Mucosa of descending colon (tissue), 3 donors: ENCODE results near the gene ACKR4. TPM values are rescaled to one million over a fixed set of nuclear protein-coding genes. Genes with fewer than 3 reads are reported as not detected.

Experiments
- ATAC-seq: fragments of 200-7000 bp; cut with Tn5 transposase; one replicate; pipeline ENCODE4 v1.9.1; 2020; ENCODE audit warnings: mild to moderate bottlenecking, moderate library complexity
- DNase-seq, 3 donors: peaks; one replicate each; pipeline ENCODE4 v3.0.0-alpha.2; 2020
- H3K36me3 ChIP-seq: fragments of 200-600 bp; one replicate; pipeline ENCODE4 v1.8.0; 2021; ENCODE audit warnings: low read depth, mild to moderate bottlenecking
- H3K4me1 ChIP-seq: fragments of 200-600 bp; one replicate; pipeline ENCODE4 v1.8.0; 2021; ENCODE audit warnings: low read depth, mild to moderate bottlenecking
- H3K4me3 ChIP-seq: fragments of 200-600 bp; one replicate; pipeline ENCODE4 v1.8.0; 2021; ENCODE audit warnings: mild to moderate bottlenecking
- H3K9me3 ChIP-seq: fragments of 200-600 bp; one replicate; pipeline ENCODE4 v1.8.0; 2021; ENCODE audit warnings: mild to moderate bottlenecking
- intact Hi-C, 2 donors: fragments of 100-400 bp; cut with DNase I in 1 of 2; cut with micrococcal nuclease in 1 of 2; formaldehyde crosslinking; loops; one replicate each; pipeline versions ENCODE4 v1.11.0 to v1.11.1; 2022; cut with DNase I, micrococcal nuclease
- total RNA-seq, 3 donors: library from RNA; stranded (reverse); fragmentation: NEBNext Ultra II Directional in 2 of 3; extraction: Animal tissue kit (Norgen Biotek cat#: 25700) in 2 of 3; gene quantifications; one replicate each; pipeline versions ENCODE4 v1.2.1 to v1.2.4, GENCODE V29; 2021 to 2023
- TF ChIP-seq, protein P1 (sequence below): fragments of 200-600 bp; IDR thresholded peaks from one replicate; pipeline ENCODE4 v1.8.0; 2022; ENCODE audit warnings: antibody characterized with exemption, mild to moderate bottlenecking
- donor health status: DM: no; HTN: no; CAD: no; lungs with moderate emphysema.
- donor health status: DM: no; HTN: no; CAD: no.
- donor health status: DM: no; HTN: yes; CAD: no.

The ACKR4 gene
- total RNA-seq, 3 donors from 2014 or later, result 0.90 to 3.3 (median 2.2) TPM

DNA sequence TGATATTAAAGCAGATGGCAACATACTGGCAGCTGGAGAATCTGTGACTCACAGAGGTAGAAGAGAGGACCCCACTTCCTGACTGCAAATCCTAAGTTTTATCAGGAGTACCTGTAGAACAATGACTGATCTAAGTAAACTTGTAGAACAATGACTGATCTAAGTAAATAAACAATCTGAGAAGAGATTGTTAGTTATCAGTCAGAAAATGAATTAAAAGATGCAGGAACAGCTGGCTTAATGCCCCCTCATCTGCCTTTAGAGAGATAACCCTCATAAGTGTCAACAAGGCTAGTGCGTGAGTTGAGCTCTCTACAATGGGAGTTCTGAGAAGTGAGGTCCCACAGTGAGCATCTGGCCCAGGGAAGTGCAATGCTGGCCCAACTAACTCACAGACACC is 48.0 kb downstream of the ACKR4 start:
- Histone ChIP-seq H3K36me3 (no peaks in the 10 kb centered on the region), H3K9me3 (no peaks in the 10 kb centered on the region), H3K4me3 (no peak overlapping the region), H3K4me1 (no peaks in the 10 kb centered on the region)
- intact Hi-C loops, result no loop called here
- ATAC-seq, result no peak
- DNase-seq, result no peak
- TF ChIP-seq, protein P1, sequence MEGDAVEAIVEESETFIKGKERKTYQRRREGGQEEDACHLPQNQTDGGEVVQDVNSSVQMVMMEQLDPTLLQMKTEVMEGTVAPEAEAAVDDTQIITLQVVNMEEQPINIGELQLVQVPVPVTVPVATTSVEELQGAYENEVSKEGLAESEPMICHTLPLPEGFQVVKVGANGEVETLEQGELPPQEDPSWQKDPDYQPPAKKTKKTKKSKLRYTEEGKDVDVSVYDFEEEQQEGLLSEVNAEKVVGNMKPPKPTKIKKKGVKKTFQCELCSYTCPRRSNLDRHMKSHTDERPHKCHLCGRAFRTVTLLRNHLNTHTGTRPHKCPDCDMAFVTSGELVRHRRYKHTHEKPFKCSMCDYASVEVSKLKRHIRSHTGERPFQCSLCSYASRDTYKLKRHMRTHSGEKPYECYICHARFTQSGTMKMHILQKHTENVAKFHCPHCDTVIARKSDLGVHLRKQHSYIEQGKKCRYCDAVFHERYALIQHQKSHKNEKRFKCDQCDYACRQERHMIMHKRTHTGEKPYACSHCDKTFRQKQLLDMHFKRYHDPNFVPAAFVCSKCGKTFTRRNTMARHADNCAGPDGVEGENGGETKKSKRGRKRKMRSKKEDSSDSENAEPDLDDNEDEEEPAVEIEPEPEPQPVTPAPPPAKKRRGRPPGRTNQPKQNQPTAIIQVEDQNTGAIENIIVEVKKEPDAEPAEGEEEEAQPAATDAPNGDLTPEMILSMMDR, result no peak

DNA sequence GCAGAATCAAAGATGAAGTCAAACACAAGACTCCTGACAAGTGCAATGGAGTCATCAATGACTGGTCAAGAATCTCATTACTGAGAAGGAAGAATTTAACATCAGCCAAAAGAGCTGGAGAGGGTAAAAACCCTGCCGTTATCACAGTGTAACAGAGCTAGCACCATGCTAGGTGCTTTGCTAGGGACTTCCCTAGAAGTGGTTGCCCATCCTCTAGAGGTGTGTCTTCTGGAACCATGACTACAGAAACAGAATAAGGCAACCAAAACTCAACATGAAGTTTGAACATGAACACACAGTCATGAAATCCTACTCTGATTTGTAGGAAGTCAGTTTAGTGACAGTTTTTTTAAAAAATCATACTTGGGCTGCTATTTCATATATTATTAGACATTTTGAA is 53.1 kb downstream of the ACKR4 start:
- H3K4me3 ChIP-seq, result no peak overlapping the region
- H3K4me1 ChIP-seq, result no peaks in the 10 kb centered on the region
- ATAC-seq, result no peak
- H3K36me3 ChIP-seq, result no peaks in the 10 kb centered on the region
- no peak for DNase-seq
- intact Hi-C loops, result no loop called here
- TF ChIP-seq, protein P1, result no peak
- no peaks in the 10 kb centered on the region for H3K9me3 ChIP-seq

Other genes starting within 250 kb of the ACKR4 start
- 10 to 100 TPM; 47.6 to 62.0 (median 60.4) TPM for gene DNAJC13, start 179.8 kb upstream of the ACKR4 start, total RNA-seq
- 10 to 100 TPM in 1 of 3 donors, 1 to 10 TPM in 2; 7.2 to 19.8 (median 7.4) TPM for gene ACAD11, start 62.5 kb downstream of the ACKR4 start, total RNA-seq
- gene UBA5, start 63.1 kb downstream of the ACKR4 start, total RNA-seq, result 10 to 100 TPM; 29.4 to 30.3 (median 30.0) TPM
- 10 to 100 TPM; 18.0 to 32.7 (median 21.5) TPM for gene NPHP3, start 125.1 kb downstream of the ACKR4 start, total RNA-seq